WERI-Rb-1 (cell line): Measurements from ENCODE around the gene CALN1.

Source experiments
- DNase-seq: peaks from one replicate; pipeline ENCODE4 v3.0.0-alpha.2; 2020
- H3K27ac ChIP-seq: fragments of 250-450 bp; sonication (Bioruptor Pico); 2 replicates; pipeline ENCODE4 v1.5.1; 2020; ENCODE audit warnings: mild to moderate bottlenecking, moderate library complexity
- H3K27me3 ChIP-seq: fragments of 250-450 bp; sonication (Bioruptor Pico); 2 replicates; pipeline ENCODE4 v1.5.1; 2021; ENCODE audit warnings: mild to moderate bottlenecking, low read depth, moderate library complexity; ENCODE audit not compliant: insufficient read depth, severe bottlenecking
- H3K36me3 ChIP-seq: fragments of 250-450 bp; sonication (Bioruptor Pico); 2 replicates; pipeline ENCODE4 v1.5.1; 2020; ENCODE audit warnings: mild to moderate bottlenecking, moderate library complexity
- H3K4me3 ChIP-seq: 2 replicates; pipeline ENCODE4 v1.5.1; 2011; ENCODE audit warnings: low read depth, mild to moderate bottlenecking, control low read depth, low read length
- H3K9me3 ChIP-seq: fragments of 250-450 bp; sonication (Bioruptor Pico); 2 replicates; pipeline ENCODE4 v1.5.1; 2021; ENCODE audit warnings: mild to moderate bottlenecking, moderate library complexity; ENCODE audit not compliant: severe bottlenecking
- CTCF ChIP-seq: IDR thresholded peaks from 2 replicates; pipeline ENCODE4 v1.5.1; 2011; ENCODE audit warnings: low read depth, mild to moderate bottlenecking, control low read depth, inconsistent platforms, low read length

CALN1 gene

GRCh38 chr7:72406820-72407403 lies 5.2 kb downstream of the CALN1 start:
- peaks cover 24% of the 10 kb centered on the region for H3K27me3 ChIP-seq
- H3K9me3 ChIP-seq: no peaks in the 10 kb centered on the region
- no peaks in the 10 kb centered on the region for H3K36me3 ChIP-seq
- no peak for DNase-seq
- TF ChIP-seq CTCF: no peak
- H3K4me3 ChIP-seq: no peak overlapping the region
- no peak overlapping the region for H3K27ac ChIP-seq

- Histone ChIP-seq H3K9me3 (no peaks in the 10 kb centered on the region), H3K36me3 (no peaks in the 10 kb centered on the region), H3K4me3 (no peak overlapping the region), H3K27me3 (peaks cover 29% of the 10 kb centered on the region), H3K27ac (no peak overlapping the region)
- no peak for DNase-seq
- TF ChIP-seq CTCF: no peak
Observed at GRCh38 chr7:72405871-72406270, 6.3 kb downstream of the CALN1 start.

- H3K9me3 ChIP-seq: no peaks in the 10 kb centered on the region
- peaks cover 25% of the 10 kb centered on the region for H3K27me3 ChIP-seq
- DNase-seq: no peak
- no peak overlapping the region for H3K4me3 ChIP-seq
- TF ChIP-seq CTCF: no peak
- no peaks in the 10 kb centered on the region for H3K36me3 ChIP-seq
- H3K27ac ChIP-seq: no peak overlapping the region
Observed at GRCh38 chr7:72405418-72405817, 6.7 kb downstream of the CALN1 start.

GRCh38 chr7:72404743-72405142 lies 7.4 kb downstream of the CALN1 start:
- H3K27ac ChIP-seq: no peak overlapping the region
- peaks cover 24% of the 10 kb centered on the region for H3K27me3 ChIP-seq
- H3K36me3 ChIP-seq: no peaks in the 10 kb centered on the region
- no peak for TF ChIP-seq CTCF
- H3K9me3 ChIP-seq: no peaks in the 10 kb centered on the region
- no peak overlapping the region for H3K4me3 ChIP-seq
- DNase-seq: no peak

- no peaks in the 10 kb centered on the region for H3K36me3 ChIP-seq
- no peaks in the 10 kb centered on the region for H3K9me3 ChIP-seq
- DNase-seq: no peak
- H3K27ac ChIP-seq: no peak overlapping the region
- TF ChIP-seq CTCF: no peak
- H3K27me3 ChIP-seq: peaks cover 30% of the 10 kb centered on the region
- no peak overlapping the region for H3K4me3 ChIP-seq
Observed at GRCh38 chr7:72403458-72404076, 8.6 kb downstream of the CALN1 start.

- H3K27ac ChIP-seq: no peak overlapping the region
- H3K4me3 ChIP-seq: no peak overlapping the region
- DNase-seq: no peak
- H3K9me3 ChIP-seq: no peaks in the 10 kb centered on the region
- H3K27me3 ChIP-seq: peaks cover 39% of the 10 kb centered on the region
- no peaks in the 10 kb centered on the region for H3K36me3 ChIP-seq
- no peak for TF ChIP-seq CTCF
Observed at GRCh38 chr7:72394016-72394415, 18.1 kb downstream of the CALN1 start.
